OCI-LY7 (cell line): ENCODE data around the gene POLR1A. TPM values are rescaled to one million over a fixed set of nuclear protein-coding genes. Genes with fewer than 3 reads are reported as not detected.

Source experiments
- BruUV-seq: library from RNA; stranded (reverse); fragments of 400-500 nt; replicated peaks from 2 replicates; lab custom pipeline; 2021; lab: Mats Ljungman, UMichigan
- CTCF ChIA-PET: fragments of 300-600 bp; sonication (Branson Sonifier 250); formaldehyde crosslinking; loops from one replicate; lab custom pipeline; 2022; ENCODE audit warnings: antibody characterized with exemption; ENCODE audit not compliant: unreplicated experiment; lab: Charles Lee
- POLR2A ChIA-PET: fragments of 300-600 bp; sonication (Branson Sonifier 250); formaldehyde crosslinking; loops from one replicate; lab custom pipeline; 2022; ENCODE audit warnings: antibody characterized with exemption; lab: Charles Lee
- DNase-seq: peaks from one replicate; pipeline ENCODE4 v3.0.0-alpha.2; 2015; ENCODE audit warnings: low spot score
- H2AFZ ChIP-seq: fragments of 200-600 bp; sonication (generic), shearing (Covaris generic); 2 replicates; pipeline ENCODE4 v1.6.1; 2014; ENCODE audit warnings: mild to moderate bottlenecking, antibody characterized with exemption, low read length, moderate library complexity
- H3K27ac ChIP-seq: fragments of 200-600 bp; sonication (generic); 2 replicates; pipeline ENCODE4 v1.5.1; 2014; ENCODE audit warnings: mixed run types, low read depth, mild to moderate bottlenecking, moderate library complexity, low read length, inconsistent platforms; ENCODE audit not compliant: poor library complexity, severe bottlenecking
- H3K36me3 ChIP-seq: fragments of 200-600 bp; sonication (generic); 2 replicates; pipeline ENCODE4 v1.6.1; 2014; ENCODE audit warnings: mild to moderate bottlenecking, antibody characterized with exemption, low read length, moderate library complexity, mixed read lengths; ENCODE audit not compliant: insufficient read depth
- H3K4me1 ChIP-seq: fragments of 200-600 bp; sonication (generic); 2 replicates; pipeline ENCODE4 v1.5.1; 2014; ENCODE audit warnings: mild to moderate bottlenecking, low read length; ENCODE audit not compliant: insufficient read depth, poor library complexity, severe bottlenecking
- H3K4me2 ChIP-seq: fragments of 200-600 bp; sonication (generic); 2 replicates; pipeline ENCODE4 v1.6.1; 2014; ENCODE audit warnings: mild to moderate bottlenecking, low read length
- H3K4me3 ChIP-seq: fragments of 200-600 bp; sonication (generic); 2 replicates; pipeline ENCODE4 v1.5.1; 2014; ENCODE audit warnings: mild to moderate bottlenecking, low read depth, low read length; ENCODE audit not compliant: poor library complexity, severe bottlenecking
- H3K79me2 ChIP-seq: fragments of 200-600 bp; sonication (generic); 2 replicates; pipeline ENCODE4 v1.6.1; 2016; ENCODE audit warnings: low read depth, mild to moderate bottlenecking, low read length, moderate library complexity, mixed read lengths; ENCODE audit not compliant: insufficient read depth
- H3K9me2 ChIP-seq: fragments of 200-600 bp; sonication (generic); 2 replicates; pipeline ENCODE4 v1.6.1; 2016; ENCODE audit warnings: mild to moderate bottlenecking, low read length, mixed read lengths; ENCODE audit not compliant: insufficient read depth
- H3K9me3 ChIP-seq: fragments of 200-600 bp; sonication (generic); 2 replicates; pipeline ENCODE4 v1.6.1; 2014; ENCODE audit warnings: mild to moderate bottlenecking, mixed run types, low read length, mixed read lengths
- H4K20me1 ChIP-seq: fragments of 200-600 bp; sonication (generic); 2 replicates; pipeline ENCODE4 v1.6.1; 2014; ENCODE audit warnings: mild to moderate bottlenecking, antibody characterized with exemption, low read length, moderate library complexity, mixed read lengths; ENCODE audit not compliant: insufficient read depth
- CTCF ChIP-seq: fragments of 200-600 bp; sonication (generic); conservative IDR thresholded peaks from 2 replicates; pipeline ENCODE4 v1.5.1; 2014; ENCODE audit warnings: mild to moderate bottlenecking, antibody characterized with exemption, low read length, moderate library complexity, mixed read lengths
- EZH2phosphoT487 ChIP-seq: fragments of 200-600 bp; sonication (generic); IDR thresholded peaks from 2 replicates; pipeline ENCODE4 v1.6.1; 2018; ENCODE audit warnings: low read depth, borderline replicate concordance, mild to moderate bottlenecking, mixed run types, antibody characterized with exemption, low read length, moderate library complexity, mixed read lengths
- intact Hi-C: fragments of 100-400 bp; cut with micrococcal nuclease; formaldehyde crosslinking; loops from one replicate; pipeline ENCODE4 v1.10.0; 2022; ENCODE audit not compliant: unreplicated experiment
- total RNA-seq, 2 experiments: library from RNA; depleted of rRNA in 1 of 2; stranded (reverse); fragments of >200 nt in 1 of 2; shearing (Covaris generic) in 1 of 2; gene quantifications; 2 replicates each; pipeline ENCODE4 v1.2.3, GENCODE V29; 2014 to 2022

The POLR1A gene
- total RNA-seq, 2 experiments from 2014 or later = 17.5 to 53.3 TPM

DNA sequence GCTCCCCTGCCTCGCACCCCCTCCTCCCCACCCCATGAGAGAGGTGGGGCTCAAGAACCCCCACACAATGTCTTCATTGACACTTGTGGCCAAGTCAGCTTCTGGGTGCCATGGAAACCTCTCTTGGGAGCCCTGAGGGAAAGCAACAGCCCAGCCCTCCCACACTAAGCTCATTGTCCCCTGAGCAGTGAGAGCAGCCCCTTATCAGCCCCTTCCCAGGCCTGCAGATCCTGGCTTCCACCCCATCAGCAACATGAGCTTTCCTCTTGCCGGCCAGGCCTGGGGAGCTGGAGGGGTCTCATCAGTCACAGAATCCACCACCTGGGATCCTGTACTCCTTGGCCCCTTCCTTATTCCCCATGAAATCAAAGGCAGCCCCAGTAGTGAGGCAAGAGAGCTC is 109.1 kb downstream of the POLR1A start:
- ChIA-PET CTCF (no interaction called here), POLR2A (interaction anchor here (0.8 kb wide), 1 partner anchor 9 kb away, joined by 3 read pairs; no protein-coding TSS in a partner anchor)
- DNase-seq = no peak
- H3K79me2 ChIP-seq = no peaks in the 10 kb centered on the region
- BruUV-seq = no TSS peak
- H4K20me1 ChIP-seq = no peaks in the 10 kb centered on the region
- no peaks in the 10 kb centered on the region for H3K9me3 ChIP-seq
- TF ChIP-seq EZH2phosphoT487 (no peak), CTCF (no peak)
- H2AFZ ChIP-seq = no peak overlapping the region
- H3K4me3 ChIP-seq = no peak overlapping the region
- no peak overlapping the region for H3K27ac ChIP-seq
- intact Hi-C loops = no loop called here
- H3K4me1 ChIP-seq = peaks cover 33% of the 10 kb centered on the region
- no peaks in the 10 kb centered on the region for H3K9me2 ChIP-seq
- H3K4me2 ChIP-seq = no peak overlapping the region
- H3K36me3 ChIP-seq = no peaks in the 10 kb centered on the region

- Histone ChIP-seq H3K4me1 (peaks cover 33% of the 10 kb centered on the region), H2AFZ (no peak overlapping the region), H3K9me3 (no peaks in the 10 kb centered on the region), H3K9me2 (no peaks in the 10 kb centered on the region), H3K36me3 (no peaks in the 10 kb centered on the region), H3K79me2 (no peaks in the 10 kb centered on the region), H3K27ac (no peak overlapping the region), H3K4me3 (no peak overlapping the region), H3K4me2 (no peak overlapping the region), H4K20me1 (no peaks in the 10 kb centered on the region)
- intact Hi-C loops = no loop called here
- BruUV-seq = no TSS peak
- ChIA-PET CTCF (no interaction called here), POLR2A (interaction anchor here (0.8 kb wide), 1 partner anchor 10 kb away, joined by 3 read pairs; no protein-coding TSS in a partner anchor)
- no peak for TF ChIP-seq EZH2phosphoT487
- no peak for TF ChIP-seq CTCF
- DNase-seq = no peak
These were observed 109.8 kb downstream of the POLR1A start for GRCh38 chr2:85995648-85996529.
